Inflammatory macrophage treated with lipopolysaccharide for 4 hours (primary cell): ENCODE measurements around the gene SHFL.

Source experiments
- DNase-seq: peaks from one replicate; pipeline ENCODE4 v3.0.0-alpha.2; 2020

The SHFL gene

DNA sequence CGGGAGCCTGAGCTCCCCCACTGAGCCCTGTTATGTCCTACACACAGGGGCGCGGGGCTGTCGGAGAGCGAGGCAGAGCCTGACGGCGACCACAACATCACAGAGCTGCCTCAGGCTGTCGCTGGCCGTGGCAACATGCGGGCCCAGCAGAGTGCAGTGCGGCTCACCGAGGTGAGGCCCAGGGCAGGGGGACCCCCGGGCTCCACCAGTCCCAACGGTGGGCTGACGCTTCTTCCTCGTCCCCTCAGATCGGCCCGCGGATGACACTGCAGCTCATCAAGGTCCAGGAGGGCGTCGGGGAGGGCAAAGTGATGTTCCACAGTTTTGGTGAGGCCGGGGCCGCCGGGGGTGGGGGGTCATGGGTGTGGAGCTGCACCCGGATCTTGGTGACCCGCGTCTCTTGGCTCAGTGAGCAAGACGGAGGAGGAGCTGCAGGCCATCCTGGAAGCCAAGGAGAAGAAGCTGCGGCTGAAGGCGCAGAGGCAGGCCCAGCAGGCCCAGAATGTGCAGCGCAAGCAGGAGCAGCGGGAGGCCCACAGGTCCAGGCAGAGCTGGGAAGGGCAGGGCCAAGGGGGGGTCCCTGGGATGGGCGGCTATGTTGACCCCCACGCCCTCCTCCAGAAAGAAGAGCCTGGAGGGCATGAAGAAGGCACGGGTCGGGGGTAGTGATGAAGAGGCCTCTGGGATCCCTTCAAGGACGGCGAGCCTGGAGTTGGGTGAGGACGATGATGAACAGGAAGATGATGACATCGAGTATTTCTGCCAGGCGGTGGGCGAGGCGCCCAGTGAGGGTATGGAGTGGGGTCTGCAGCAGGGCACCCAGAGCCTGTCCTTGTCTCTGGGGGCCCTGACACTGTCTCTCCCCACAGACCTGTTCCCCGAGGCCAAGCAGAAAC lies 24.2 kb downstream of the SHFL start:
- DNase-seq, result no peak

DNA sequence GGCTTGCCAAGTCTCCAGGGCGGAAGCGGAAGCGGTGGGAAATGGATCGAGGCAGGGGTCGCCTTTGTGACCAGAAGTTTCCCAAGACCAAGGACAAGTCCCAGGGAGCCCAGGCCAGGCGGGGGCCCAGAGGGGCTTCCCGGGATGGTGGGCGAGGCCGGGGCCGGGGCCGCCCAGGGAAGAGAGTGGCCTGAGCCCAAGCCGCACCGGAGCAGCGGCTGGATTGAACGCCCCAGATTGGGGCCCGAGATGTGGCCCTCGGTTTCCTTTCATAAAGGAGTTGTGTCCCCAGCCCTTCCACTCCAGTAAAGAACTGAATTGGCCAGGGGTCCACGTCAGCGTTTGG lies 24.8 kb downstream of the SHFL start:
- DNase-seq, result no peak

DNA sequence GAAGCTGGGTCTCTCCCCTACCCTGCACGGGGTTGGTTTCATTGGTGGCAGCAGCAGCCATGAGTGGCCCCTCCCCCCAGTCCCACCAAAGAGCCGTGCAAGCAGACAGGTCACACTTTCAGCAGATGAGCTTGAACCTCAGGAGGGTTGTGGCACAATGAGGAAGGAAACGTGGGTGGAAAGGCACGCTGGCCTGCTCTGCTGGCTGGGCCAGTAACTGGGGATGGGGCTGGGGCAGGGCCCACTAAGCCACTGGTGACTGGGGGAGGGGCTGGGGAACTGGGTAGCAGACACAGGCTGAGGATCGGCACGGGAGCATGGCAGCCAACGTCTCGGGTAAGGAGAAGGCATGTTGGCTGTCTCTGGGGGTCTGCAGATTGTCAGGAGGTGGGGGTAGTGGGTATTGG lies 25.3 kb downstream of the SHFL start, which contains the start of gene P2RY11:
Gene P2RY11 (plus strand): TSS at position 289 of the 407 bp plus-strand sequence. CDS start 29 bp downstream, at position 318.
- DNase-seq, result peak; percentile 80

DNA sequence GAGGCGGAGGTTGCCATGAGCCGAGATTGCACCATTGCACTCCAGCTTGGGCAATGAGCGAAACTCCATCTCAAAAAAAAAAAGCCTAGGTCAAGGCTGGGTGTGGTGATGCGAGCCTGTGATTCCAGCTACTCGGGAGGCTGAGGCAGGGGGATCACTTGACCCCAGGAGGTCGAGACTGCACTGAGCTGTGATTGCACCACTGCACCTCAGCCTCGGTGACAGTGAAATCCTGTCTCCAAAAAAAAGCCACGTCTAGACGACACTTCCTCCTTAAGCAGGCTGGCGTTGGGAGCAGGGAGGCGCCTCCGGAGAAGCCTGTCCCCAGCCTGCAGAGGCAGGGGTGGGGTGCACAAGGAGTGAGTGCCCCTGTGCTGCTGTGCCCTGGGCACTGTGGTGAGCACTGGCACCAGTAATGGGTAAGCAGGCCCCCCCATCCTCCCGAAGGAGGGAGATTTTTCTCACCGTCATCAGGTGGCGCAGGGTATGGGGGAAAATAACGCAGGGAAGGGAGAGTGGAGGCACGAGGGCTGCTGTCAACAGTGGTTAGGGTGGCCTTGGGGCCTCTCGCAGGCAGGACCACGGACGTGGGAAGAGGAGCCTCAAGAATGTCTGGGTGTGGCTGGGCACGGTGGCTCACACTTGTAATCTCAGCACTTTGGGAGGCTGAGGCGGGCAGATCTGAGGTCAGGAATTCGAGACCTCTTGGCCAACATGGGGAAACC lies 26.1 kb downstream of the SHFL start:
- peak; percentile 92 for DNase-seq

DNA sequence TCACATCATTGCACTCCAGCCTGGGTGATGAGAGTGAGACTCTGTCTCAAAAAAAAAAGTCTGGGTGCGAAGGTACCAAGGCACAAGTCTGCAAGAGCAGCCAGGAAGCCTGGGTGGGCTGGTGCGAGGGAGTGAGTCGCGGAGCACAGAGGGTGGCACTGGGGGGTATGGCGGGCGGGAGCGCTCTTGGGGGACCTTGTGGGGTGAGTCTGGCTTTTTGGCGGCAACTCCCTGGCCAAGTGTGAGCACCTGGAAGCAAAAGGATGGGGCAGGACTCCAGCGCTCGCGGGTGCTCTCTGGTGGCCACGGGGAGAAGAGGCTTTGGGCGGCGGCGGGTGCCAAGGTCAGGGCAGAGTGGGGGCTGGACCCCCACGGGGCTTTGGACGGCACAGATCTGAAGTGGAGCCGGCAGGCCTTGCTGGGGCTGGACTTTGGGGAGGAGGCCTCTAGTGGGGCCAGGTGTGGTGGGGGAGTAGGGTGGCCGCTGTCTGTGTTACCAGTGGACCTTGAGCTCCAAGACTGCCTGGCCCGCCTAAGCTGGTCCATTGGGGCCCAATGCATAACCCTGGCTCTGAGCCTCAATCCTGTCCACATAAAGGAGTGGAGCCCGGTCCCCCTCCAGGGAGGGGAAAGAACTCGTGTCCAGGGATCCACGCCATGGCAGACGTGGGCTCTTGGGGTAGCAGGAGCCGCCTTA lies 26.9 kb downstream of the SHFL start:
- DNase-seq, result no peak

DNA sequence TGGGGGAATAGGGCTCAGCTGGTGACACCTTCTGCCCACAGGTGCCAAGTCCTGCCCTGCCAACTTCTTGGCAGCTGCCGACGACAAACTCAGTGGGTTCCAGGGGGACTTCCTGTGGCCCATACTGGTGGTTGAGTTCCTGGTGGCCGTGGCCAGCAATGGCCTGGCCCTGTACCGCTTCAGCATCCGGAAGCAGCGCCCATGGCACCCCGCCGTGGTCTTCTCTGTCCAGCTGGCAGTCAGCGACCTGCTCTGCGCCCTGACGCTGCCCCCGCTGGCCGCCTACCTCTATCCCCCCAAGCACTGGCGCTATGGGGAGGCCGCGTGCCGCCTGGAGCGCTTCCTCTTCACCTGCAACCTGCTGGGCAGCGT lies 27.5 kb downstream of the SHFL start:
- DNase-seq, result no peak

DNA sequence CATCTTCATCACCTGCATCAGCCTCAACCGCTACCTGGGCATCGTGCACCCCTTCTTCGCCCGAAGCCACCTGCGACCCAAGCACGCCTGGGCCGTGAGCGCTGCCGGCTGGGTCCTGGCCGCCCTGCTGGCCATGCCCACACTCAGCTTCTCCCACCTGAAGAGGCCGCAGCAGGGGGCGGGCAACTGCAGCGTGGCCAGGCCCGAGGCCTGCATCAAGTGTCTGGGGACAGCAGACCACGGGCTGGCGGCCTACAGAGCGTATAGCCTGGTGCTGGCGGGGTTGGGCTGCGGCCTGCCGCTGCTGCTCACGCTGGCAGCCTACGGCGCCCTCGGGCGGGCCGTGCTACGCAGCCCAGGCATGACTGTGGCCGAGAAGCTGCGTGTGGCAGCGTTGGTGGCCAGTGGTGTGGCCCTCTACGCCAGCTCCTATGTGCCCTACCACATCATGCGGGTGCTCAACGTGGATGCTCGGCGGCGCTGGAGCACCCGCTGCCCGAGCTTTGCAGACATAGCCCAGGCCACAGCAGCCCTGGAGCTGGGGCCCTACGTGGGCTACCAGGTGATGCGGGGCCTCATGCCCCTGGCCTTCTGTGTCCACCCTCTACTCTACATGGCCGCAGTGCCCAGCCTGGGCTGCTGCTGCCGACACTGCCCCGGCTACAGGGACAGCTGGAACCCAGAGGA lies 28.0 kb downstream of the SHFL start:
- no peak for DNase-seq

DNA sequence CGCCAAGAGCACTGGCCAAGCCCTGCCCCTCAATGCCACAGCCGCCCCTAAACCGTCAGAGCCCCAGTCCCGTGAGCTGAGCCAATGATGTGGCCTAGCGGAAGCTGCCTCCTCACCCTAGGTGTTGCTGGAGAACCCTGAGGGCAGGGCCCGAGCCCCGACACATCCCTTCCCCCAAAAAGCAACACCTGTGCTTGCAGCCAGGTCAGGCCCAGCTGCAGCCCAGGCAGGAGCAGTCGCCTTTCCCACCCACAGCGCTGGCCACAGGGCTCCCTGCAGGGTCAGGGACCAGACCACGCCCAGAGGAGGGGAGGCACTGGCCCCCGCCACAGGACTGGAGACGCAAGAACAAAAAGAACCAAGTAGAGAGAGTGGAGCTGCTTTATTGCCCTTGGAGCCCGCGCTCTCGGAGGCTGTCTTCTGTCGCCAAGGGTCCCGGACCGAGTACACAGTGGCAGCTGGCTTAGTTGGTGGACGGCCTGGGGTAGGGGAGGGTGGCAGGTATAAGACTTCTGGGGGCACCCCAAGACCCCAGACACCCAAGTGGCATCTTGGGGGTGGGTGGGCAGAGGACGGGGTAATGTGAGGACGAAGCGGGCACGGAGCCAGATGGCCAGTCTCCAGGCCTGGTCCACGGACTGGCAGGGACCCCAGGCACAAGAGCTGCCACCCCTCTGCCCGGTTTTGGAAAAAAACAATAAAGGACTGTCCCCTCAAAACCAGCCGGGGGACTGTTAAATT lies 28.7 kb downstream of the SHFL start:
- no peak for DNase-seq

DNA sequence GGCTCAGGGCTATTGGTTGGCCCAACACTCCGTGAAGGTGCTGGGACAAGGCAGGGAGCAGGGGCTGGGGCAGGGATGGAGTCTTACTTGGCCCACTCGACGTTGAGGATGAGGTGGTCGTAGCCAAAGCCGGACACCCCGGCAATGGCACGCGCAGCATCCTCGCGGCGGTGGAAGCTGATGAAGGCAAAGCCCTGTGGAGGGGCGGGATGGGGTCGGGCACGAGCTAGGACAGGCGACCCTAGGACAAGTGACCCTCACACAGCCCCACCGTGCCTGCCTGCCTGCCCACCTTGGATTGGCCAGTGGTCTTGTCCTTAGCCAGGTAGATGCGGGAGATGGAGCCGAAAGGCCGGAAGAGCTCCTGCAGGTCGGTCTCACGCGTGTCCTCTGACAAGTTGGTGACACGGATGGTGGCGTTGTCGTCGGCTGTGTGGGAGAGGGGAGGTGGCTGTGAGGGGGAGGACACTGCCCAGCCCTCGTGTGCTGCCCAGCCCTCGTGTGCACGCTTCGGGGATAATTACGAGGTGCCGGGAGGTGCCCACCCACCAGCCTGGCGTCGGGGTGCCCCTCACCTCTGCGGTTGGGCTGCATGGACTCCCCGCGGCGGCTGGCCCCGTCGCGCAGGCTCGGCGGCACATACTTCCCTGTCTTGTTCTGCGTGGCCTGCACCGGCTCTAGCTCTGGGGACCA lies 29.4 kb downstream of the SHFL start:
- no peak for DNase-seq

DNA sequence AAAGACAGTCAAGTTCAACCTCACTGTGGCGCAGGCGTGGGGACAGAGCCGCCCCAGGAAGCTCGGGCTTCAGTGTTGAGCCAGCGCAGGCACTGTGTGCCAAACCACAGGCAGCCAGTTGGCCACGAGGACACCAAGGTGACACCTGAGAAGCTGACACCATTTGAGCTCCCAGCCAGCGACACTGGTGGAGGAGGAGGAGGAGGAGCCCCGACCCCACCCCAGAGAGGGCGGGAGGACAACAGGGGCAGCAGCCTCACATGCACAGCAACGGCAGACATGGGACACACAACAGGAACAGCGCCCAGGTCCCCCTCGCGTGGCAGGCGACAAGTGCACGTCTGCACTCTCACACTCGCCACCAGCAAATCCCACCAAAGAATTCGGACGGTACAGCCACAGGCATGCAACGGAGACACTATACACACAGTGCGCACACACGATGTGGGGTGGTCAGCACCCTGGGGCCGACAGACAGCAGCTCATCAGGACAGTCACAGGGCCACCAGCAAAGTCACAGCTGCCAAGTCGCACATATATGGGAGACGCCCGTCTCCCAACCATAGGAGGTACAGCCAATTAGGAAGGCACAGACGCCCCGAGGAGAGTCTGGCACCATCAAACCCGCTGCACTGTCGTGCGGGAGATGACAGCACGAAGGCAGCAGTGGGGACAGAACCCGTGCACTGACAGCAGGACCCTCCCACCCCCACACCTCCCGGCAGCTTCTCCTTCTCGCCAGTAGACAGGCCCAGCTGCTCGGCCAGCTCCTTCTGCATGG lies 30.2 kb downstream of the SHFL start:
- no peak for DNase-seq

DNA sequence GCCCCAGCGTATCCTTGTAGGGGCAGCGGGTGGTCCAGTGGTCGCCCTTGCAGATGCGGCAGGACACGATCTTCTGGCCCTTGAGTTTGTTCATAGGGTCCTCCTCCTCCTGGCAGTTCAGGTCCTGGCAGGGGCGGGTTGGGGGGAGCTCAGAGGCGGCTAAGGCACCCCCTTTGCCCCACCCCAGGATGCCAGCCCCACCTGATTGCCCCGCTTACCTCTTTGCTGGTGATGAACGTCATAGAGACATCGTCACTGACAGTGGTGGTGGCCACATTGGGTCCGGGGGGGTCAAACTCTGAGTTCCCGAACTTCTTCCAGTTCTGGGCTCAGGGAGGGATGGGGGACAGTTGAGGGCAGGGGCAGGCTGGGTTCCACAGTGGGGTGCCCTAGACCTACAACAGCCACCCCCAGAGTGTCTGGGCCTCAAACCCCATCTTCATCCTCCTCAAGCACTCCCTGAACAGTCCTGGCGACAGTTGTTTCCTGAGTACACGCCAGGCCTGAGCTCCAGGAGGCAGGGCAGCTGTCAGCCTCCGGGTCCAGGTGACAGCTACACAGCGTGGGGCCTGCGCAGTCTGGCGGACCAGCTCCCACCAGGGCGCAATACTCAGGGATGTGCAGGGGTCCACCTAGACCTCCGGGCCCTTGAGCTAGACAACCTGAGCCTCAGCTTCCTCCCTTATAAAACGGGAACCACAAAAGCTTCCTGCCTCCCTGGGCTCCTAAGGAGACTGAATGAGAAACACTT lies 30.9 kb downstream of the SHFL start:
- DNase-seq, result no peak

DNA sequence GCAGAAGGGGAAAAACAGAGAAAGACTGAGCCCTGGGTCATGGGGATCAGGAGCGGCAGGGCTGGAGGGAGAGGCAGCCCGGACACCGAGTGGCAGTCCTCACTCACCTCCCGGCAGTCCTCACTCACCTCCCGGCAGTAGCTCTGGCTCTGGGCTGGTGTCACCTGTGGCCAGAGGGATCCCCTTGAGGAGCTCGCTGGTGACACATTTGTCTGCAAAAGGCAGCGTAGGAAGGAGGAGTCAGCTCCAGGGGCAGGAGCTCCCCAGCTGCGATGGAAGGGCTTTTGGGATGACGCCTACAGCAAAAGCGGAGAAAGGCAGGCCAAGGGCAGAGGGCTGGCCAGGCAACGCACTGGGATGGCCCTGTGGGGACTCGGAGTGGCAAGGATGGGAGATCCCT lies 32.8 kb downstream of the SHFL start:
- no peak for DNase-seq

DNA sequence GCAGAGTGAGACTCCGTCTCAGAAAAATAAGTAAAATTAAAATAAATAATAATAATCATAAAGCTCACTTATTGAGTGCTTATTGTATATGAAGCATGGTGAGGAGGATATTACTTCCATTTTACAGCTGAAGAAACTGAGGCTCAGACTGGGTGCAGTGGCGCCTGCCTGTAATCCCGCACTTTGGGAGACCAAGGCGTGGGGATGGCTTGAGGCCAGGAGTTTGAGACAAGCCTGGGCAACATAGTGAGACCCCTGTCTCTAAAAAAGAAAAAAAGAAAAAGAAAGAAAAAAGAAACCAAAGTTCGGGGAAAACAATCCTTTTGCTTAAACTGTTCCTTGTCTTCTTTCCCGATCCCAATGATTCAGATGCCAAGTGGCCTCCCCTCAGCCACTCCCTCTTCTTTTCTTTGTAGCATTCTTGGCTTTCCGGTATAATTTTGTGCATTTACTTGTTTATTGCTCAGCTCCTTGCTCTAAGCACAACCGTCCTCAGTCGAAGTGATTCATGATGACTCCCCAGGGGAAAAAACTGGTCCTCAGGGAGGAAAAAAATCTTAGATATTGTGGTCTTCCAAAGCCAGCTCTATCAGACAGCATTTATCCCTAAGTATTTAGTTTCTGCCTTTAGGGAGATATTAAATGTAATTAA lies 34.5 kb downstream of the SHFL start:
- DNase-seq, result no peak

DNA sequence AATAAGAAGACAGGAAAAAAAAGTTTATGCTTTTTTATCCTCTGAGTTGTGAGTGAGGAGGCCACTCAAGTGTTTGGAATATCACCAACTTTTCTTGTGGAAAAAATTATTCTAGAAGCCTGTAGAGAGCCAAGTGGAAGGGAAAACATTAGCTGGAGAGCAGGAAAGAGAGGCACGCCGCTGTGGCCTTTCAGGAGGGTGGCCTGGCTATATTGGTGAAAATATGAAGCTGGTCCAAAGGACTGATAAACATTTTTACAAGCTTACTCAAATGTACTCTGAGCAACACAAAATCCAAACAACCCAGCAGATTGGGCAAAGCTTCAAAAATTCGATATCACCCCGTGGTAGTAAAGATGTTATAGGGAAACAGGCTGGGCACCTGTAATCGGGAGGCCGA lies 35.9 kb downstream of the SHFL start:
- DNase-seq, result no peak

DNA sequence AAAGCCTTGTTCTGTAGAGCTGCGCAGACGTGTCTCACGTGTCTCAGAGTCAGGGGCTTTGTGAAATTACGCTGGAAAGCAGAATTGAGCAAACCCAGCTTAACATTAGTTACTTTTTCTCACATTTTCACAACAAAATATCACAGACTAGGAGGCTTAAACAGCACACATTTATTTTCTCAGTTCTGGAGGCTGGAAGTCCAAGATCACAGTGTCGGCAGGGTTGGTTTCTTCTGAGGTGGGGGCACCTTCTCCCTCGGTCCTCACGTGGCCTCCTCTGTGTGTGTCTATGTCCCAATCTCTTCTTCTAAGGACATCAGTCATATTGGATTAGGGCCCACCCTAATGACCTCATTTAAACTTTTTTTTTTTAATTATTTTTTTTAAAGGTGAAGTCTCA lies 38.3 kb downstream of the SHFL start:
- no peak for DNase-seq

DNA sequence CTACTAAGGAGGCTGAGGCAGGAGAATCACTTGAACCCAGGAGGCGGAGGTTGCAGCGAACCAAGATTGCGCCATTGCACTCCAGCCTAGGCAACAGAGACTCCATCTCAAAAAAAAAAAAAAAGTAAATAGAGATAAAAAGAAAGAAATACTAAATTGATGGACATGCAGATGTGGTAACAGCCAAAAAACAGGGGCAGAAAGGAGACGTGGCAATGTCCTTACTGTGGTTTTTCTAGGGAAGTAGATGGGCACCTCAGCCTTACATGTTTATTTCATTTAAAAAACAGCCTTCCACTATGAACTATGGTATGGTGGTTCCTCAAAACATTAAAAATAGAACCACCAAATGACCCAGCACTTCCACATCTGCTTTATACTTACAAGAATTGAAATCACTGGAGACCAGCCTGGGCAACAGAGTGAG lies 40.1 kb downstream of the SHFL start:
- peak; percentile 89 for DNase-seq

DNA sequence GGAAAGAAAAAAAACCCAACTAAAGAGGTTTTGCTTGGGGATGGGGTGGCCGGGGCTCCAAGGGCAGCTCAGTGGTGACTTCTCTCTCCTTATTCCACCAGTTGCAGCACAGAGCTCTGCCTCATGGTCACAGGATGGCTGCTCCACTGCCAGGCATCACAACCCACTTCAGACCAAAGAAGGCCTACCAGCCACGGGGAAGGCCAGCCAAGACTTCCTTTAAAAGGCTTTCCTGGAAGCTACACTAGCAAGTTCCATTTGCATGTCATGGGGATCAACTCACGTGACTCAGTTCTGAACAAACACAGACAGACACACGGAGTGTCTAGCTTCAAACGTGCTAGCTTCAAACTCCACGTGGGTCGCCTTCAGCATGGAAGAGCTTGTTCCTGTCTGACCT lies 46.8 kb downstream of the SHFL start:
- peak; percentile 77 for DNase-seq

DNA sequence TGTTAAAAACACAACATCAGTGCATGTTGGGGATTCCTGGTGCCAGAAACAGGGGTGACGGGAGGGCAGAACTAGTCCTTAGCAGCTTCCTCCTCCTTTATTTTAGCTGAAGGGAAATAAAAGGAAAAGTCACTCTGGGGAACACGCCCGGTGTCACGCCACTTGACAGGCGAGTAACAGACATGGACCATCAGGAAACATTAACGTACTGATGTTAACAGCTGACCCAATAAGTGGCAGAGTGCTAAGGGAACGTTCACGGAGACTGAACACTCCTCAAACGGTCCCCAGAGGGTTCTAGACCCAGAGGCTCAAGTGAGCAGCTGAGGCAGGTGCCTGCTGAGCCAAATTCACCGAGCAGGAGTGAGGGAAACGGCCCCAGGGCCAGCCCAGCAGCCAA lies 47.5 kb downstream of the SHFL start:
- DNase-seq, result no peak

DNA sequence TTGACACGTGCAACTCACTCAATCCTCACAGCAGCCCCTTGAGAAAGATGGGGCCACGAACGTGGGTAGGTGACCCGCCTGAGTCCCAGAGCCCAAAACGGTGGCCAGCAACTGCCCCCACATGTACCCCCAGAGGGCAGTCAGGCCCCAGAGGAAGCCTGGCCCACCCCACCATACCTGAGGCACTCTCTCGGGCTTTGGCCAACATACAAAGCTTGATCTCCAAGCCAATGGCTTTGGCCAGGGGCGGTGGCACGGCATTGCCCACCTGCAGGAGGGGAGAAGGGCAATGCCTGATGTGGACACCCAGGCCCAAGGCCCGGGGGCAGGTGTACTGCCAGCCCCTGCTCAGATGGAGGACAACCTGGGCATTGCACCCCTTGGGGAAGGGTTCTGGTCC lies 47.9 kb downstream of the SHFL start:
- no peak for DNase-seq
